DOHH2 (cell line): ENCODE results near the gene RBFOX2.

Experiments
- H3F3A ChIP-seq: fragments of 200-600 bp; sonication (generic), shearing (Covaris generic); 2 replicates; pipeline ENCODE4 v1.6.0; 2016; ENCODE audit warnings: antibody characterized with exemption, mild to moderate bottlenecking; ENCODE audit not compliant: control insufficient read depth, insufficient read depth
- H3K27ac ChIP-seq: fragments of 200-600 bp; sonication (generic); 2 replicates; pipeline ENCODE4 v1.5.1; 2014; ENCODE audit warnings: low read depth, mild to moderate bottlenecking, low read length, moderate library complexity
- H3K27me3 ChIP-seq: fragments of 200-600 bp; sonication (generic); 2 replicates; pipeline ENCODE4 v1.6.1; 2014; ENCODE audit warnings: mild to moderate bottlenecking, low read length, mixed read lengths; ENCODE audit not compliant: control insufficient read depth
- H3K36me3 ChIP-seq: fragments of 200-600 bp; sonication (generic); 2 replicates; pipeline ENCODE4 v1.6.1; 2014; ENCODE audit warnings: mild to moderate bottlenecking, low read length, moderate library complexity, mixed read lengths; ENCODE audit not compliant: control insufficient read depth
- H3K4me1 ChIP-seq: fragments of 200-600 bp; sonication (generic); 2 replicates; pipeline ENCODE4 v1.6.1; 2014; ENCODE audit warnings: mild to moderate bottlenecking, low read length, mixed read lengths; ENCODE audit not compliant: control insufficient read depth
- H3K4me2 ChIP-seq: fragments of 200-600 bp; sonication (generic); 2 replicates; pipeline ENCODE4 v1.6.0; 2014; ENCODE audit warnings: mild to moderate bottlenecking, low read length, moderate library complexity
- H3K4me3 ChIP-seq: fragments of 200-600 bp; sonication (generic); 2 replicates; pipeline ENCODE4 v1.5.1; 2014; ENCODE audit warnings: mild to moderate bottlenecking, low read length, mixed read lengths
- H3K79me2 ChIP-seq: fragments of 200-600 bp; sonication (generic); 2 replicates; pipeline ENCODE4 v1.6.1; 2014; ENCODE audit warnings: mild to moderate bottlenecking, low read length, mixed read lengths; ENCODE audit not compliant: control insufficient read depth
- H3K9me2 ChIP-seq: fragments of 200-600 bp; sonication (generic); replicated peaks from 2 replicates; pipeline ENCODE4 v1.6.1; 2014; ENCODE audit warnings: mild to moderate bottlenecking, low read length, mixed read lengths; ENCODE audit not compliant: control insufficient read depth
- H3K9me3 ChIP-seq: fragments of 200-600 bp; sonication (generic); 2 replicates; pipeline ENCODE4 v1.6.1; 2014; ENCODE audit warnings: antibody characterized with exemption, low read length, mixed read lengths; ENCODE audit not compliant: control insufficient read depth, insufficient read depth
- H4K20me1 ChIP-seq: fragments of 200-600 bp; sonication (generic); 2 replicates; pipeline ENCODE4 v1.6.0; 2014; ENCODE audit warnings: low read depth, mild to moderate bottlenecking, antibody characterized with exemption, low read length, moderate library complexity; ENCODE audit not compliant: control insufficient read depth, insufficient read depth
- EZH2phosphoT487 ChIP-seq: fragments of 200-600 bp; sonication (generic); IDR thresholded peaks from 2 replicates; pipeline ENCODE4 v1.6.1; 2017; ENCODE audit warnings: borderline replicate concordance, mild to moderate bottlenecking, antibody characterized with exemption, low read length, moderate library complexity, mixed read lengths
- TF ChIP-seq, protein P1 (sequence below): fragments of 200-600 bp; sonication (generic); IDR thresholded peaks from one replicate; pipeline ENCODE4 v1.5.1; 2014; ENCODE audit warnings: antibody characterized with exemption, mild to moderate bottlenecking, low read depth, low read length; ENCODE audit not compliant: poor library complexity, severe bottlenecking

The RBFOX2 gene

DNA sequence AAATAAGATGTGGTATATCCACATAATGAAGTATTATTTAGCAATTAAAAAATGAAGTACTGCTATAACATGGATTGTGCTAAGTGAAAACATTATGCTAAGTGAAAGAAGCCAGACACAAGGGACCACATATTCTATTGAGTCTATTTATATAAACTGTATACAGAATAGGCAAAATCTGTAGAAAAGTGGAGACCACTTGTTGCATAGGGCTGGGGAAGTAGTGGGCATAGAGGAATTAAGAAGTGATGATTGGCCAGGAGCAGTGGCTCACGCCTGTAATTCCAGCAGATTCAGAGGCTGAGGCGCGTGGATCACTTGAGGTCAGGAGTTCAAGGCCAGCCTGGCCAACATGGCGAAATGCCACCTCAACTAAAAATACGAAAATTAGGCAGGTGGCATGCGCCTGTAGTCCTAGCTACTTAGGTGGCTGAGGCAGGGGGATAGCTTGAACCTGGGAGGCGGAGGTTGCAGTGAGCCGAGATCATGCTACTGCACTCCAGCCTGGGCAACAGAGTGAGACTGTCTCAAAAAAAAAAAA lies 109.6 kb downstream of the RBFOX2 start:
- H3K79me2 ChIP-seq, result peaks cover 96% of the 10 kb centered on the region
- H3F3A ChIP-seq, result peaks cover 16% of the 10 kb centered on the region
- TF ChIP-seq, protein P1, sequence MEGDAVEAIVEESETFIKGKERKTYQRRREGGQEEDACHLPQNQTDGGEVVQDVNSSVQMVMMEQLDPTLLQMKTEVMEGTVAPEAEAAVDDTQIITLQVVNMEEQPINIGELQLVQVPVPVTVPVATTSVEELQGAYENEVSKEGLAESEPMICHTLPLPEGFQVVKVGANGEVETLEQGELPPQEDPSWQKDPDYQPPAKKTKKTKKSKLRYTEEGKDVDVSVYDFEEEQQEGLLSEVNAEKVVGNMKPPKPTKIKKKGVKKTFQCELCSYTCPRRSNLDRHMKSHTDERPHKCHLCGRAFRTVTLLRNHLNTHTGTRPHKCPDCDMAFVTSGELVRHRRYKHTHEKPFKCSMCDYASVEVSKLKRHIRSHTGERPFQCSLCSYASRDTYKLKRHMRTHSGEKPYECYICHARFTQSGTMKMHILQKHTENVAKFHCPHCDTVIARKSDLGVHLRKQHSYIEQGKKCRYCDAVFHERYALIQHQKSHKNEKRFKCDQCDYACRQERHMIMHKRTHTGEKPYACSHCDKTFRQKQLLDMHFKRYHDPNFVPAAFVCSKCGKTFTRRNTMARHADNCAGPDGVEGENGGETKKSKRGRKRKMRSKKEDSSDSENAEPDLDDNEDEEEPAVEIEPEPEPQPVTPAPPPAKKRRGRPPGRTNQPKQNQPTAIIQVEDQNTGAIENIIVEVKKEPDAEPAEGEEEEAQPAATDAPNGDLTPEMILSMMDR, result no peak
- no peak for TF ChIP-seq EZH2phosphoT487
- H4K20me1 ChIP-seq, result no peaks in the 10 kb centered on the region
- peak overlapping the region; percentile 95 for H3K27ac ChIP-seq
- no peaks in the 10 kb centered on the region for H3K9me3 ChIP-seq
- no peak overlapping the region; the same call in none of the 2 replicates for H3K4me2 ChIP-seq
- no peaks in the 10 kb centered on the region for H3K27me3 ChIP-seq
- peaks cover 99% of the 10 kb centered on the region for H3K4me1 ChIP-seq
- H3K36me3 ChIP-seq, result peaks cover 6% of the 10 kb centered on the region; the same call in 1 of the 2 replicates
- no peaks in the 10 kb centered on the region for H3K9me2 ChIP-seq
- no peak overlapping the region for H3K4me3 ChIP-seq

DNA sequence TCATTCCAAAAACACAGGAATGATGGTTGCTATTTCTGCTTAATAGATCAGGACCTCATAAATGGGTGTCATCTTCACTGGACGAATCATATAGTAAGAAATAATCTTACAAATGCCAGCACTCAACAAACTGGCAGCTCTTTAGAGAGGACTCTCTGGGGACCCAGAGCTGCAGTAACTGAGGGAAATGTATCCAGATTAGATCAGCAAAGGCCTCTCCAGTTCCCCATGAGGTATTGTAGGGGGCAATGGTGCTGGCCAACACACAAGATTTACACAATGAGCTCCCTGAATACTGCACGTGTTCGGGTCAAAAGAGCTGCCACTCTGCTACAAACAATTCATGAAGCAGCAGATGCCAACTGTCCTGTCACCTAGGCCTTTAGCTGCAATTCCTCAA lies 110.2 kb downstream of the RBFOX2 start:
- Histone ChIP-seq H3K27ac (peak overlapping the region; percentile 95), H4K20me1 (no peaks in the 10 kb centered on the region), H3K9me2 (no peaks in the 10 kb centered on the region), H3K4me3 (no peak overlapping the region), H3K79me2 (peaks cover 96% of the 10 kb centered on the region), H3K27me3 (no peaks in the 10 kb centered on the region), H3K4me1 (peaks cover 99% of the 10 kb centered on the region), H3F3A (peaks cover 12% of the 10 kb centered on the region), H3K9me3 (no peaks in the 10 kb centered on the region), H3K4me2 (peak overlapping the region; percentile 7), H3K36me3 (peaks cover 6% of the 10 kb centered on the region; the same call in 1 of the 2 replicates)
- TF ChIP-seq, protein P1, result no peak
- no peak for TF ChIP-seq EZH2phosphoT487

DNA sequence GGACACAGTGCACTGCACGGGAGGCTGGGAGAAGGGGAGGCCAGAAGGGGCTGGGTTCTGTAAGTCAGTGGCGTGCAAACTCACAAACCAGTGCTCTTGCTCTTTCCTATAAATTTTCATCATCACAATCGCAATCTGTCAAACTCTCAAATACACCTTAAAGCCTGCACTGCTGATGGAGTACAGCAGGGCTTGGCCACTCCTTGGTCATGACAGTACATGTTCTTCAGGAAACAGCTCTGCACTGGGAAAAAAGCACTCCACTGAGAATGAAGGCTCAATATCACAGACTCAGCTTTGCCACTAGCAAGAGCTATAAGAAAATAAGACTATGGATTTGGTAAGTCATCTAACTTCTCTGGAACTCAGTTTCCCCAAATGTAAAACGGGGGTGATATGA lies 111.0 kb downstream of the RBFOX2 start:
- Histone ChIP-seq H3K9me2 (no peaks in the 10 kb centered on the region), H3K27me3 (no peaks in the 10 kb centered on the region), H4K20me1 (no peaks in the 10 kb centered on the region), H3K4me1 (peaks cover 99% of the 10 kb centered on the region), H3K27ac (peak overlapping the region; percentile 95), H3F3A (peaks cover 12% of the 10 kb centered on the region), H3K79me2 (peaks cover 95% of the 10 kb centered on the region), H3K36me3 (peaks cover 6% of the 10 kb centered on the region; the same call in 1 of the 2 replicates), H3K4me2 (peak overlapping the region; percentile 7; the same call in 1 of the 2 replicates), H3K9me3 (no peaks in the 10 kb centered on the region), H3K4me3 (no peak overlapping the region)
- TF ChIP-seq, protein P1, result no peak
- TF ChIP-seq EZH2phosphoT487, result no peak
